Heart left ventricle (tissue), 16 donors: ENCODE results near the gene PLB1. TPM values are rescaled to one million over a fixed set of nuclear protein-coding genes. Genes with fewer than 3 reads are reported as not detected.

Experiments
- ATAC-seq, 4 donors: fragments of 200-7000 bp; cut with Tn5 transposase; one replicate each; pipeline ENCODE4 v1.9.1; 2020 to 2022; ENCODE audit warnings: moderate library complexity in 4 of 4, mild to moderate bottlenecking in 3 of 4, moderate number of reproducible peaks in 1 of 4
- DNase-seq, 5 donors: peaks; one replicate each; pipeline ENCODE4 v3.0.0-alpha.2; 2020
- H3K27ac ChIP-seq, 12 donors: fragments of 200-600 bp; sonication (generic) in 4 of 12; one replicate each; pipeline versions ENCODE4 v1.5.0 to v1.8.0; 2016 to 2022; ENCODE audit warnings: mild to moderate bottlenecking in 2 of 12
- H3K27me3 ChIP-seq, 9 donors: fragments of 200-600 bp; sonication (generic) in 2 of 9; one replicate each; pipeline versions ENCODE4 v1.5.1 to v1.8.0; 2016 to 2022; ENCODE audit warnings: mild to moderate bottlenecking in 3 of 9
- H3K36me3 ChIP-seq, 9 donors: fragments of 200-600 bp; sonication (generic) in 2 of 9; one replicate each; pipeline versions ENCODE4 v1.5.0 to v1.8.0; 2018 to 2022; ENCODE audit warnings: mild to moderate bottlenecking in 2 of 9
- H3K4me1 ChIP-seq, 12 donors: fragments of 200-600 bp; sonication (generic) in 4 of 12; one replicate each; pipeline versions ENCODE4 v1.5.0 to v1.8.0; 2016 to 2022; ENCODE audit warnings: mild to moderate bottlenecking in 3 of 12
- H3K4me3 ChIP-seq, 12 donors: fragments of 200-600 bp; sonication (generic) in 4 of 12; one replicate each; pipeline versions ENCODE4 v1.5.0 to v1.8.0; 2017 to 2022; ENCODE audit warnings: mild to moderate bottlenecking in 9 of 12, moderate library complexity in 4 of 12
- H3K9me3 ChIP-seq, 12 donors: fragments of 200-600 bp; sonication (generic) in 4 of 12; one replicate each; pipeline versions ENCODE4 v1.5.0 to v1.8.0; 2016 to 2022; ENCODE audit warnings: mild to moderate bottlenecking in 1 of 12
- CTCF ChIP-seq, 12 donors: fragments of 200-600 bp; sonication (generic) in 4 of 12; IDR thresholded peaks; one replicate each; pipeline versions ENCODE4 v1.5.0 to v1.8.0; 2018 to 2022; ENCODE audit warnings: antibody characterized with exemption in 12 of 12, mild to moderate bottlenecking in 5 of 12
- POLR2A ChIP-seq, 2 donors: fragments of 450-650 bp; IDR thresholded peaks; one replicate each; pipeline ENCODE4 v1.6.1; 2017; ENCODE audit warnings: antibody characterized with exemption in 2 of 2, mild to moderate bottlenecking in 2 of 2, moderate library complexity in 2 of 2
- WGBS, 4 donors: extraction: QIAGEN DNeasy Blood & Tissue Kit in 2 of 4; methylation state at CpG; one replicate each; pipeline versions ENCODE4 v1.1.5 to v1.1.7; 2013 to 2018; 5-methylcytosine and 5-hydroxymethylcytosine counted together
- intact Hi-C, 10 donors: fragments of 100-400 bp; cut with DNase I; formaldehyde crosslinking; loops; one replicate each; pipeline versions ENCODE4 v1.11.1 to v1.14.2; 2022
- polyA plus RNA-seq, 2 donors: library from polyadenylated mRNA; stranded (reverse); fragments of 200-250 nt; gene quantifications; one replicate each; pipeline ENCODE4 v1.2.3, GENCODE V29; 2013
- total RNA-seq, 9 donors: library from RNA; depleted of rRNA in 2 of 9; stranded (reverse); fragments of >200 nt in 2 of 9; fragmentation: NEBNext Ultra II Directional in 3 of 9; extraction: Animal tissue kit (Norgen Biotek cat#: 25700) in 3 of 9; gene quantifications; one replicate each; pipeline versions ENCODE4 v1.1.0 to v1.2.4, GENCODE V29; 2016 to 2023
- donor health status: ischemic (EF 13 %, LVEDD 7.1; RV severe dilation, severe dysfunction).
- donor health status: healthy with polysubstance abuse.
- donor health status: DM: no; HTN: yes; CAD: no.
- donor health status: DM: no; HTN: no; CAD: no.
- donor health status: ischemic (EF 25% LVEDD 6.9; RV normal size, moderate dysfunction).
- donor health status: ischemic (EF 25% LVEDD 5.7; RV mildly dilated, moderate dysfunction).
- donor health status: healthy.
- donor health status: DM: yes; HTN: yes; CAD: no.
- donor health status: ischemic (EF 35%, LVEDD 5.7; RV mildly dilated, moderate dysfunction).
- donor health status: nonischemic (EF 11% LVEDD 7.7; RV severe dilation, severe dysfunction).
- donor health status: DM: yes; HTN: yes; CAD: no.
- donor health status: PGD.
- donor health status: ischemic (EF 29% LVEDD 5.4; RV normal size, mild dysfunction).
- donor health status: nonischemic (EF 23%, LVEDD 6.1; RV moderate dilation, normal function).

PLB1 gene
- total and polyA plus RNA-seq, 11 donors: 0.35 to 5.5 (median 1.3) TPM

- DNase-seq (peak in 2 of 5 donors; percentile 66 to 74), ATAC-seq (peak in 2 of 4 donors; percentile 10 to 21)
- TF ChIP-seq CTCF (IDR thresholded peaks at IDR 0.05) (no peak), POLR2A (IDR thresholded peaks at IDR 0.05) (no peak)
- Histone ChIP-seq H3K36me3 (peaks cover 0 to 3% (median 0%) of the 10 kb centered on the region in 9 donors), H3K27ac (peak overlapping the region in 4 of 12 donors; percentile 29 to 97 (median 82)), H3K4me1 (peaks cover 0 to 50% (median 37%) of the 10 kb centered on the region in 12 donors), H3K9me3 (no peaks in the 10 kb centered on the region), H3K27me3 (no peaks in the 10 kb centered on the region), H3K4me3 (no peak overlapping the region)
- intact Hi-C loops: loop anchor here in 7 of 10 donors (5.0 to 10.0 kb wide), 3 partner anchors 33 to 126 kb away; partner anchors contain the start of gene PPP1CB (in 6 of the 7)
- 50 to 76% (median 65%) methylated on average over 5 of the region's 5 CpGs for WGBS, 4 donors
Observed at GRCh38 chr2:28628987-28629386, 133.1 kb downstream of the PLB1 start.

GRCh38 chr2:28629910-28630309 lies 134.1 kb downstream of the PLB1 start:
- ATAC-seq: no peak
- no peak for DNase-seq
- peak overlapping the region in 2 of 12 donors; percentile 19 to 97 for H3K27ac ChIP-seq
- TF ChIP-seq POLR2A (IDR thresholded peaks at IDR 0.05): no peak
- no peak for TF ChIP-seq CTCF (IDR thresholded peaks at IDR 0.05)
- intact Hi-C loops: loop anchor here in 7 of 10 donors (5.0 to 10.0 kb wide), 3 partner anchors 32 to 125 kb away; partner anchors contain the start of gene PPP1CB (in 6 of the 7)
- H3K4me1 ChIP-seq: peaks cover 0 to 50% (median 34%) of the 10 kb centered on the region in 12 donors
- no peak overlapping the region for H3K4me3 ChIP-seq
- WGBS, 4 donors: 76 to 86% (median 84%) methylated on average over 3 to 7 of the region's 7 CpGs
- H3K9me3 ChIP-seq: no peaks in the 10 kb centered on the region
- H3K36me3 ChIP-seq: peaks cover 0 to 3% (median 0%) of the 10 kb centered on the region in 9 donors
- no peaks in the 10 kb centered on the region for H3K27me3 ChIP-seq

- peak overlapping the region in 2 of 12 donors; percentile 19 to 97 for H3K27ac ChIP-seq
Observed at GRCh38 chr2:28630341-28630740, 134.5 kb downstream of the PLB1 start.

More at GRCh38 chr2:28630341-28630740, 134.5 kb downstream of the PLB1 start:
- TF ChIP-seq POLR2A (IDR thresholded peaks at IDR 0.05) (no peak), CTCF (IDR thresholded peaks at IDR 0.05) (no peak)
- intact Hi-C loops: no loop called here
- DNase-seq (no peak), ATAC-seq (no peak)
- Histone ChIP-seq H3K36me3 (peaks cover 0 to 3% (median 0%) of the 10 kb centered on the region in 9 donors), H3K4me1 (peaks cover 0 to 50% (median 31%) of the 10 kb centered on the region in 12 donors), H3K4me3 (no peak overlapping the region), H3K27me3 (no peaks in the 10 kb centered on the region), H3K9me3 (no peaks in the 10 kb centered on the region)
- 79 to 94% (median 84%) methylated on average over 2 to 3 of the region's 3 CpGs for WGBS, 4 donors
